ENCODE data around the gene CBX6.

DNA sequence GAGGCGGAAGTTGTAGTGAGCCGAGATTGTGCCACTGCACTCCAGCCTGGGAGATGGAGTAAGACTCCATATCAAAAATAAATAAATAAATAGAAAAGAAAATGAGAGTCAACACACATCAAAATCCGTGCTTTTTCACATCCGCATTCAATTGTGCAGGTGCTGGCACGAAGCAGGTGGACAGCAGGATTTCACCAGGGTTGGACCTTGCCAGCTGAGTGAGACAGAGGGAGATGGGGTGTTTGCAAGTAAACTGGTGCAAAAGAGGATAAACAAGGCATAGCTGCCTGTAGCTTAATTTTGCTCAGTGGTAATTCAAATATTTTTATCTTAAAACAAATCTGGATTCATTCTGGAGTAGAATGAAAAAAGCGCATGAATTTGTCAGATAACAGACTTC, 54.8 kb downstream of the CBX6 start:
- TF ChIP-seq, protein P1, sequence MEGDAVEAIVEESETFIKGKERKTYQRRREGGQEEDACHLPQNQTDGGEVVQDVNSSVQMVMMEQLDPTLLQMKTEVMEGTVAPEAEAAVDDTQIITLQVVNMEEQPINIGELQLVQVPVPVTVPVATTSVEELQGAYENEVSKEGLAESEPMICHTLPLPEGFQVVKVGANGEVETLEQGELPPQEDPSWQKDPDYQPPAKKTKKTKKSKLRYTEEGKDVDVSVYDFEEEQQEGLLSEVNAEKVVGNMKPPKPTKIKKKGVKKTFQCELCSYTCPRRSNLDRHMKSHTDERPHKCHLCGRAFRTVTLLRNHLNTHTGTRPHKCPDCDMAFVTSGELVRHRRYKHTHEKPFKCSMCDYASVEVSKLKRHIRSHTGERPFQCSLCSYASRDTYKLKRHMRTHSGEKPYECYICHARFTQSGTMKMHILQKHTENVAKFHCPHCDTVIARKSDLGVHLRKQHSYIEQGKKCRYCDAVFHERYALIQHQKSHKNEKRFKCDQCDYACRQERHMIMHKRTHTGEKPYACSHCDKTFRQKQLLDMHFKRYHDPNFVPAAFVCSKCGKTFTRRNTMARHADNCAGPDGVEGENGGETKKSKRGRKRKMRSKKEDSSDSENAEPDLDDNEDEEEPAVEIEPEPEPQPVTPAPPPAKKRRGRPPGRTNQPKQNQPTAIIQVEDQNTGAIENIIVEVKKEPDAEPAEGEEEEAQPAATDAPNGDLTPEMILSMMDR (IDR thresholded peaks at IDR 0.05; ENCODE audit: low read depth, low read length) = no peak
- TF ChIP-seq EZH2phosphoT487 (IDR thresholded peaks at IDR 0.05; ENCODE audit: low read depth) = no peak
